Measurements from ENCODE around the gene FAR1. TPM values are rescaled to one million over a fixed set of nuclear protein-coding genes. Genes with fewer than 3 reads are reported as not detected.

Gene FAR1, protein sequence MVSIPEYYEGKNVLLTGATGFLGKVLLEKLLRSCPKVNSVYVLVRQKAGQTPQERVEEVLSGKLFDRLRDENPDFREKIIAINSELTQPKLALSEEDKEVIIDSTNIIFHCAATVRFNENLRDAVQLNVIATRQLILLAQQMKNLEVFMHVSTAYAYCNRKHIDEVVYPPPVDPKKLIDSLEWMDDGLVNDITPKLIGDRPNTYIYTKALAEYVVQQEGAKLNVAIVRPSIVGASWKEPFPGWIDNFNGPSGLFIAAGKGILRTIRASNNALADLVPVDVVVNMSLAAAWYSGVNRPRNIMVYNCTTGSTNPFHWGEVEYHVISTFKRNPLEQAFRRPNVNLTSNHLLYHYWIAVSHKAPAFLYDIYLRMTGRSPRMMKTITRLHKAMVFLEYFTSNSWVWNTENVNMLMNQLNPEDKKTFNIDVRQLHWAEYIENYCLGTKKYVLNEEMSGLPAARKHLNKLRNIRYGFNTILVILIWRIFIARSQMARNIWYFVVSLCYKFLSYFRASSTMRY
- polyA plus RNA-seq, result 91.2 and 110 TPM in 2 replicates
- polyA minus RNA-seq, result 141 and 156 TPM in 2 replicates

DNA sequence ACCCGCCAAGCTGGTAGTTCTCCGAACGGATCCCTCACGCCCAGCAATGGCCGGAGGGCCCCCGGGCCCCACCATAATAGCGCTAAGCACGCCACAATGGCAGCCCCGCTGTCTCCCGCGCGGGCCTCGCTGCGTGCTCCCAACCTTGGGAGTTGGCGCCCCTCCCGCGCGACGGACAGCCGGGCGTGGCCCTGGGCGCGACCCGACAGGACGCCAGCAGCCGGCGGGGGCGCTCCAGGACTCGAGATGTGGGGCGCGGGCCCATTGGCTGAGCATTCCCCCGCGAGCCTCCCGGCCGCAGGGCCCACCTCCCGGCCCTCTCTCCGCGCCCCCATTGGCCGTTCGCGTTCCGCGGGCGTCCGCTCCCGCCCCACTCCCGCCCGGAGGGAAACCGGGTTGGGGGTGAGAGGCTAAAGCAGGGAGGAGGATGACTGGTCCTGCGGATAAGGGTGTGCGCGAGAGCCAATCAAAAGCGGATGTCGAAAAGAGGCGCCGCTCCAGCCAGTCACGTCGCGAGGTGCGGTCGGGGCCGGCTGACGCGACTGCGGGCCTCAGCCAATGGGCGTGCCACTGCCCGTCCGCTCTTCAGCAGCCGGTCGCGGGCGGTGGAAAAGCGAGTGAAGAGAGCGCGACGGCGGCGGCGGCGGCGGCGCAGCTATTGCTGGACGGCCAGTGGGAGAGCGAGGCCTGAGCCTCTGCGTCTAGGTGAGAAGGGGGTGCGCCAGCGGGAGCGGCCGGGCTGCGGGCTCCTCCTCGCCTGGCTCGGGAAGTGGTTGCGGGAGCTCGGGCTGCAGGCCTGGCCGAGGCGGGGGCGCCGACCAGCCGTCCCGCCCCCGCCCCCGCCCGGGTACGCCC lies at the start of gene FAR1:
Gene FAR1 (plus strand): TSS at position 567 of the 855 bp plus-strand sequence. CDS start 26,098 bp downstream, outside the sequence.
- Histone ChIP-seq H3K36me3 (ENCODE audit: insufficient read depth, low read length) (no peaks in the 10 kb centered on the region), H3K9me2 (ENCODE audit: insufficient read depth, low read length) (no peaks in the 10 kb centered on the region)

More for the DNA sequence above, at the start of gene FAR1:
- H3F3A ChIP-seq (ENCODE audit: insufficient read depth, low read length, poor library complexity, severe bottlenecking), result no peaks in the 10 kb centered on the region
- no peaks in the 10 kb centered on the region for H3K9me3 ChIP-seq (ENCODE audit: low read length)
- H3K27ac ChIP-seq (ENCODE audit: low read length), result peak within 1 kb of the TSS; percentile 74
- TF ChIP-seq MXI1 (conservative IDR thresholded peaks at IDR 0.05; ENCODE audit: poor library complexity, severe bottlenecking) (peak; percentile 41), EZH2 (IDR thresholded peaks at IDR 0.05; ENCODE audit: borderline replicate concordance, insufficient read depth, low read length, poor library complexity, severe bottlenecking) (no peak), TAF1 (IDR thresholded peaks at IDR 0.05; ENCODE audit: low read depth) (peak; percentile 67), EP300 (conservative IDR thresholded peaks at IDR 0.05; ENCODE audit: poor library complexity, severe bottlenecking) (no peak), REST (IDR thresholded peaks at IDR 0.05; ENCODE audit: borderline replicate concordance) (peak; percentile 32), SMC3 (conservative IDR thresholded peaks at IDR 0.05; ENCODE audit: poor library complexity) (peak; percentile 32), POLR2AphosphoS5 (IDR thresholded peaks at IDR 0.05) (peak; percentile 92), RAD21 (conservative IDR thresholded peaks at IDR 0.05) (peak; percentile 48)
- TF ChIP-seq, protein P1, sequence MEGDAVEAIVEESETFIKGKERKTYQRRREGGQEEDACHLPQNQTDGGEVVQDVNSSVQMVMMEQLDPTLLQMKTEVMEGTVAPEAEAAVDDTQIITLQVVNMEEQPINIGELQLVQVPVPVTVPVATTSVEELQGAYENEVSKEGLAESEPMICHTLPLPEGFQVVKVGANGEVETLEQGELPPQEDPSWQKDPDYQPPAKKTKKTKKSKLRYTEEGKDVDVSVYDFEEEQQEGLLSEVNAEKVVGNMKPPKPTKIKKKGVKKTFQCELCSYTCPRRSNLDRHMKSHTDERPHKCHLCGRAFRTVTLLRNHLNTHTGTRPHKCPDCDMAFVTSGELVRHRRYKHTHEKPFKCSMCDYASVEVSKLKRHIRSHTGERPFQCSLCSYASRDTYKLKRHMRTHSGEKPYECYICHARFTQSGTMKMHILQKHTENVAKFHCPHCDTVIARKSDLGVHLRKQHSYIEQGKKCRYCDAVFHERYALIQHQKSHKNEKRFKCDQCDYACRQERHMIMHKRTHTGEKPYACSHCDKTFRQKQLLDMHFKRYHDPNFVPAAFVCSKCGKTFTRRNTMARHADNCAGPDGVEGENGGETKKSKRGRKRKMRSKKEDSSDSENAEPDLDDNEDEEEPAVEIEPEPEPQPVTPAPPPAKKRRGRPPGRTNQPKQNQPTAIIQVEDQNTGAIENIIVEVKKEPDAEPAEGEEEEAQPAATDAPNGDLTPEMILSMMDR (IDR thresholded peaks at IDR 0.05; ENCODE audit: poor library complexity, severe bottlenecking), result peak; percentile 94
- peak within 1 kb of the TSS; percentile 56 for H3K4me2 ChIP-seq (ENCODE audit: low read length)
- H3K4me3 ChIP-seq (ENCODE audit: low read length), result peak within 1 kb of the TSS; percentile 79
- H3K9ac ChIP-seq (ENCODE audit: low read length), result peak within 1 kb of the TSS; percentile 80
- H4K20me1 ChIP-seq (ENCODE audit: insufficient read depth), result no peaks in the 10 kb centered on the region
- H2AFZ ChIP-seq (ENCODE audit: low read depth, low read length), result peak within 1 kb of the TSS; percentile 56
- peaks cover 38% of the 10 kb centered on the region for H3K79me2 ChIP-seq (replicated peaks; ENCODE audit: insufficient read depth, low read length)
- H3K27me3 ChIP-seq (ENCODE audit: insufficient read depth, low read depth, low read length), result no peaks in the 10 kb centered on the region
